SIG-M5 (cell line): ENCODE data around the gene PDE4D.
"Not testable (repeated sequence)": the region's sequence is repeated elsewhere in the genome, so short reads cannot be mapped to it uniquely, and the experiment has no call there.

Experiments used
- DNase-seq: peaks from one replicate; lab custom pipeline; 2025; lab: John Stamatoyannopoulos, UW

PDE4D gene

GRCh38 chr5:59698207-59699178 is 195.0 kb downstream of the PDE4D start:
- DNase-seq, result no peak

GRCh38 chr5:59694411-59694810 is 199.1 kb downstream of the PDE4D start:
- no peak for DNase-seq

GRCh38 chr5:59693492-59694309 is 199.8 kb downstream of the PDE4D start:
- DNase-seq, result no peak

GRCh38 chr5:59685793-59686192 is 207.7 kb downstream of the PDE4D start:
- no peak for DNase-seq

- no peak for DNase-seq
Measured at GRCh38 chr5:59685191-59685530, 208.4 kb downstream of the PDE4D start.

GRCh38 chr5:59684388-59685190 is 208.9 kb downstream of the PDE4D start:
- DNase-seq, result no peak

GRCh38 chr5:59683311-59683710 is 210.2 kb downstream of the PDE4D start:
- DNase-seq, result no peak

GRCh38 chr5:59682542-59682941 is 211.0 kb downstream of the PDE4D start:
- no peak for DNase-seq

- DNase-seq, result no peak
Measured at GRCh38 chr5:59678943-59679342, 214.6 kb downstream of the PDE4D start.

GRCh38 chr5:59674763-59675162 is 218.8 kb downstream of the PDE4D start:
- no peak for DNase-seq

- no peak for DNase-seq
Measured at GRCh38 chr5:59673438-59674058, 220.0 kb downstream of the PDE4D start.

GRCh38 chr5:59666440-59667068 is 227.0 kb downstream of the PDE4D start:
- no peak for DNase-seq

- not testable (repeated sequence) for DNase-seq
Measured at GRCh38 chr5:59665832-59666203, 227.7 kb downstream of the PDE4D start.

- no peak for DNase-seq
Measured at GRCh38 chr5:59665086-59665831, 228.3 kb downstream of the PDE4D start.

GRCh38 chr5:59661954-59662615 is 231.4 kb downstream of the PDE4D start:
- no peak for DNase-seq

- DNase-seq, result no peak
Measured at GRCh38 chr5:59661311-59661710, 232.2 kb downstream of the PDE4D start.

- no peak for DNase-seq
Measured at GRCh38 chr5:59660737-59661136, 232.8 kb downstream of the PDE4D start.

- no peak for DNase-seq
Measured at GRCh38 chr5:59656351-59657254, 236.9 kb downstream of the PDE4D start.
